GM23248 (cell line): ENCODE measurements around the gene HPN.

Source experiments
- EZH2 ChIP-seq: fragments of 200-600 bp; sonication (generic); IDR thresholded peaks from 2 replicates; pipeline ENCODE4 v1.6.1; 2018; ENCODE audit warnings: antibody characterized with exemption, mild to moderate bottlenecking; ENCODE audit not compliant: insufficient read depth, poor library complexity, severe bottlenecking
- EZH2phosphoT487 ChIP-seq: fragments of 200-600 bp; sonication (generic); IDR thresholded peaks from 2 replicates; pipeline ENCODE4 v1.6.1; 2018; ENCODE audit warnings: antibody characterized with exemption, moderate library complexity, mild to moderate bottlenecking, low read depth; ENCODE audit not compliant: insufficient read depth

DNA sequence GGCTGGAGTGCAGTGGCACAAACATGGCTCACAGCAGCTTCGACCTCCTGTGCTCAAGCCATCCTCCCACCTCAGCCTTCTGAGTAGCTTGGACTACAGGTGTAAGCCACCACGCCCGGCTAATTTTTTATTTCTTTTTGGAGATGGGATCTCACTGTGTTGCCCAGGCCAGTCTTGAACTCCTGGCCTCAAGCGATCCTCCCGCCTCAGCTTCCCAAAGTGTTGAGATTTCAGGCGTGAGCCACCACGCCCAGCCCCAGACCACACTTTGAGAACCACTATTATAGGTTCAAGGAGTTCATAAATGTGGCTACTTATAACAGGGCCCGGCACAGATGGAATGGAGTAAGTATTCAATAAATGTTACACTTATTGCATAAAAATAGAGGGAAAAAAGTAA lies 14.5 kb upstream of the HPN start:
- TF ChIP-seq EZH2phosphoT487 (no peak), EZH2 (no peak)
